Activated naive CD8-positive, alpha-beta T cell treated with anti-CD3 and anti-CD28 coated beads for 36 hours (primary cell): ENCODE measurements around the gene MTRF1. TPM values are rescaled to one million over a fixed set of nuclear protein-coding genes. Genes with fewer than 3 reads are reported as not detected.

ENCODE experiments used
- DNase-seq: peaks from one replicate; pipeline ENCODE4 v3.0.0; 2021
- H3K27ac Mint-ChIP-seq: one replicate; pipeline ENCODE4 v1.8.0; 2022; ENCODE audit warnings: mild to moderate bottlenecking, moderate library complexity, mixed read lengths
- H3K27me3 Mint-ChIP-seq: one replicate; pipeline ENCODE4 v1.8.0; 2022; ENCODE audit warnings: mild to moderate bottlenecking, mixed read lengths
- H3K36me3 Mint-ChIP-seq: one replicate; pipeline ENCODE4 v1.8.0; 2021; ENCODE audit warnings: mild to moderate bottlenecking, mixed read lengths
- H3K4me1 Mint-ChIP-seq: one replicate; pipeline ENCODE4 v1.8.0; 2021; ENCODE audit warnings: mixed read lengths
- H3K4me3 Mint-ChIP-seq: one replicate; pipeline ENCODE4 v1.8.0; 2022; ENCODE audit warnings: mild to moderate bottlenecking, moderate library complexity, mixed read lengths
- H3K9me3 Mint-ChIP-seq: one replicate; pipeline ENCODE4 v1.8.0; 2022; ENCODE audit warnings: mixed read lengths
- total RNA-seq, 2 experiments: library from RNA; stranded (reverse); gene quantifications; one replicate each; pipeline ENCODE4 v1.2.3, GENCODE V29; 2021

The MTRF1 gene
- total RNA-seq, 2 experiments from 2014 or later, result 18.8 to 19.7 TPM

- Mint-ChIP-seq H3K27me3 (no peaks in the 10 kb centered on the region), H3K36me3 (peaks cover 69% of the 10 kb centered on the region), H3K9me3 (no peaks in the 10 kb centered on the region), H3K4me3 (no peak overlapping the region), H3K4me1 (peaks cover 24% of the 10 kb centered on the region), H3K27ac (no peak overlapping the region)
- DNase-seq, result no peak
These were observed 8.5 kb downstream of the MTRF1 start for GRCh38 chr13:41254902-41255301.

GRCh38 chr13:41250993-41251392 lies 12.4 kb downstream of the MTRF1 start:
- H3K36me3 Mint-ChIP-seq, result peaks cover 51% of the 10 kb centered on the region
- no peak overlapping the region for H3K4me3 Mint-ChIP-seq
- H3K4me1 Mint-ChIP-seq, result peaks cover 8% of the 10 kb centered on the region
- no peaks in the 10 kb centered on the region for H3K9me3 Mint-ChIP-seq
- H3K27me3 Mint-ChIP-seq, result no peaks in the 10 kb centered on the region
- no peak for DNase-seq
- H3K27ac Mint-ChIP-seq, result no peak overlapping the region

DNA sequence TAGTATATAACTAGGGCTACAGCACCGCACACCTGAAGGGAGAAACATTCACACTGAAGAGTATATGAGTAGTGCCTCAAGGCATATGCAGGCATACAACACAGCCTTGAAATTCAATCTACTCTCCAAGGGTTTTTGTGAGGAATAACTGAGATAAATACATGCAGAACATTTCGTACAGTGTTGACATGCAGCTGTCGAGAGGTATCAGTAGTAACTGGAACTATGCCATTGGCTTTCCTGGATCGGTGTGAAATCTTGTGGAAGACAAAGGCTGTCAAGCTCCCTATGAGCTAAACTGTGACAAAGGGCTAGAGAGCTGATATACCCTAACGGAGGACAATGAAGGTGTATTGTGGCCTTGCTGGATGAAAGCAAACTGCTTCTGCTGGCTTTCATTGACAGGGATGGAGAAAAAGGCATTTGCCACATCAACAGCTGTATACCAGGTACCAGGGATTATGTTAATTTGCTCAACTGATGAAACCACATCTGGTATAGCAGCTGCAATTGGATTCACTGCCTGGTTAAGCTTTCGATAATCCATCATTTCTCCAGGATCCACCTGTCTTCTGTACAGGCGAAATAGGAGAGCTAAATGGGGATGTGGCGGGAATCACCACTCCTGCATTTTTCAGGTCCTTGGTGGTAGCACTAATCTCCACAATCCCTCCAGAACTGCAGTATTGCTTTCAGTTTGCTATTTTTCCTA lies 16.3 kb downstream of the MTRF1 start:
- peaks cover 38% of the 10 kb centered on the region for H3K36me3 Mint-ChIP-seq

GRCh38 chr13:41244556-41244955 lies 18.8 kb downstream of the MTRF1 start:
- Mint-ChIP-seq H3K4me3 (no peak overlapping the region), H3K36me3 (peaks cover 30% of the 10 kb centered on the region)

More for the DNA sequence above, 16.3 kb downstream of the MTRF1 start:
- no peak for DNase-seq
- H3K9me3 Mint-ChIP-seq, result no peaks in the 10 kb centered on the region
- no peaks in the 10 kb centered on the region for H3K27me3 Mint-ChIP-seq
- H3K4me3 Mint-ChIP-seq, result no peak overlapping the region
- H3K27ac Mint-ChIP-seq, result no peak overlapping the region
- peaks cover 6% of the 10 kb centered on the region for H3K4me1 Mint-ChIP-seq

DNA sequence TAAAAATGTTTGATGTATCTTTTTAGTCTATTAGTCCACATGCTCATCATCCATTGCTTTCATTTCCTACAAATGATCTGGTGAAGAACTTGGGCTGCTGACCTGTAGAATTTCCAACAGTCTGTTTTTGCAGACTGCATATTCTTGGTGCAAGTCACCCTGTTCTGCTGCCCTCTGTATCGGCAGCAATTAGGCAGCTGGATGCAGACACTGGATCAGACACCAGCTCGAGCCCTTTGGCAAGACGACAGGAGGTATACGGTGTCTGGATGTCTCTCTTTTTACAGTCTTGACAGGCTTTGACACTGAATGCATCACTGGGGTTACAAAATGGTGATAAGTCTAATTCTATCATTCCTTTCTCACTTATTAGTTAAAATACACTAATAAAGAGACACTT lies 21.8 kb downstream of the MTRF1 start:
- Mint-ChIP-seq H3K27me3 (no peaks in the 10 kb centered on the region), H3K4me1 (no peaks in the 10 kb centered on the region), H3K9me3 (no peaks in the 10 kb centered on the region), H3K27ac (no peak overlapping the region), H3K36me3 (peaks cover 26% of the 10 kb centered on the region), H3K4me3 (no peak overlapping the region)
- no peak for DNase-seq

More at GRCh38 chr13:41244556-41244955, 18.8 kb downstream of the MTRF1 start:
- DNase-seq, result no peak
- Mint-ChIP-seq H3K4me1 (no peaks in the 10 kb centered on the region), H3K27me3 (no peaks in the 10 kb centered on the region), H3K9me3 (no peaks in the 10 kb centered on the region), H3K27ac (no peak overlapping the region)

DNA sequence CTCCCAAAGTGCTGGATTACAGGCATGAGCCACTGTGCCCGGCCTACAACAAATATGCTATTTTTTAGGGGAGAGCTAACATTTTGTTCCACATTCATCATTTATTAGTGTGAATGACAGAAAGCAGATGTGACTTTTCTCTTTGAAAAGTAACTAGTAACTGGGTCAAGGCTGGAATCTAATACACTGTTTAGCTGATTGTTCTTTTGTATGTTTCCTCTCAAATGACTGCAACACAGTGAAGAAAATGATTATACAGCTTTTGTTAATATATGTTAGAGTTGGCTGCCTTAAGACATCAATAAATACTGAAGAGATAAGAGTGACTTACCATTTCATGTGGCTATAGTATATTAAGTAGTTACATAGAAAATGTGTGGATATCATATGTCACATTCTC lies 27.0 kb downstream of the MTRF1 start:
- Mint-ChIP-seq H3K4me1 (peaks cover 8% of the 10 kb centered on the region), H3K4me3 (no peak overlapping the region), H3K9me3 (no peaks in the 10 kb centered on the region), H3K27ac (no peak overlapping the region), H3K36me3 (peaks cover 35% of the 10 kb centered on the region), H3K27me3 (no peaks in the 10 kb centered on the region)
- no peak for DNase-seq

DNA sequence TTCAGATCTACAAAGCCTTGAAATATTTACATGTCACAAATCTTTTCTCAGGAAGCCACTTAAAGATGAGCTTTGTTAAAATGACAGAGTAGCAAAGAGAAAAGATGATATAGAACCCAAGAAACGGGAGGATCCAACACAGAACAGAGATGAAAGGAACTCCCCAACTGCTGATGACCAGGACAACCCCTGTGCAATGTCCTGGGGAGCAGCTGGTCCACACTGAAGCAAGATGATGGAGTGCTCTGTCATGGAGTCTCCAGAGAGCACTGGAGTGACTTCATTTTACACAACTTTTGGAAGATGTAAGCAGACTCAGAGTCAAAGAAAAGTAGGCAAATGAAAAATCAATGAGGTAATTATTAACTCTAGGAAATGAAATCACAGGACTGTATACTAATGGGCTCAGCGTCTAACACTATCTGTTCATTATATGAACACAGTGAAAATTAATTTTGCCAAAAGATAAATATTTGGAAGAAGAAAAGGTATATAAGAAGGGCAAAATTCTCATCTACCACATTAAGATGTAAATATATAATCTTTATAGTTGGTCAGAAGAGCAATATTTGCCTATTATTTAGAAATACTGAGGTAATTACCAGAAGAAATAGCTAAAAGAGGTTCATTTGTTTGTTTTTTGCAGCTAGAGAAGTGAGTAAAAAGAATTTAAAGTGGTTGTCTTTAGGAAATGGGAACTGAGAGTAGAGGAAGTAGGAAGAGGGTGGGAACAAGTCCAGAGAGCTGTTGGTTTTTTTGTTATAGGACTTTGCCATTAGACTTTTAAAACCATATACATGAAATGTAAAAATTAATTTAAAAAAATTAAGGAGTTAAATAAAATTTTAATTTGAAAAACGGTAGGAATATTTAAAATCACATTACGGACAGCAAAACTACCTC lies 30.5 kb downstream of the MTRF1 start:
- H3K9me3 Mint-ChIP-seq, result no peaks in the 10 kb centered on the region
- no peak for DNase-seq
- H3K4me1 Mint-ChIP-seq, result peaks cover 8% of the 10 kb centered on the region
- no peaks in the 10 kb centered on the region for H3K27me3 Mint-ChIP-seq
- H3K27ac Mint-ChIP-seq, result peak overlapping the region; percentile 53
- H3K36me3 Mint-ChIP-seq, result peaks cover 35% of the 10 kb centered on the region
- H3K4me3 Mint-ChIP-seq, result no peak overlapping the region

GRCh38 chr13:41231786-41232185 lies 31.6 kb downstream of the MTRF1 start:
- DNase-seq, result no peak
- Mint-ChIP-seq H3K27ac (no peak overlapping the region), H3K27me3 (no peaks in the 10 kb centered on the region), H3K4me1 (peaks cover 8% of the 10 kb centered on the region), H3K36me3 (peaks cover 35% of the 10 kb centered on the region), H3K9me3 (no peaks in the 10 kb centered on the region), H3K4me3 (no peak overlapping the region)

DNA sequence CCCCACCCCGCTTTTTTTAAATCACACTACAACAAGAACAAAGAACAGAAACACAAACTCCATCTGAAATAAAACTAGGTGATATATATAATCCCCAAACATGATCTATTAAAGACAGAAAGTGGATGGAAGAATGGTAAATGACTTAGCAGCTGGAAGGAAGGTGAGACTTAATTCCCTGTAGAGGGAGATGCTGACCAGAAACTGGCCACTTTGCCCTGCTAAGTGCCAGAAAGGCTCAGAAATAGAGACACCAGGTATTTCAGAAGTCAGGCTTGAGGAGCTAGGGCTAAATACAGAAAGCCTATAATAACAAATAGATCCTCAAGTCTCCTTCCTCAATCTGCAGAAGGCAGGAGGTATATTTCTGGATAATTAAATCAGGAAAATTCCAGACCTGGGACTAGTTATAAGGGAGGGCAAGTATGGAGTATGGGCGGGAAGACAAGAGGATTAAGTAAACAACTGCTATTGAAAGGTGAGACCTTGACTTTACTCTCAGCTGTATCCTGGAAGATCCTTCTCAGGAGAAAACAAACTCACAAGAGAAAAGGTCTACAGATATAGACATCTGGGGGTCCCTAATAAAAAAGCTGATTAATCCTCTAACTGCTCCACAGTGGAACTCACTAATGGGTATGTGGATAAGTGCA lies 32.2 kb downstream of the MTRF1 start:
- Mint-ChIP-seq H3K4me1 (peaks cover 8% of the 10 kb centered on the region), H3K36me3 (peaks cover 32% of the 10 kb centered on the region), H3K4me3 (no peak overlapping the region), H3K27me3 (no peaks in the 10 kb centered on the region), H3K9me3 (no peaks in the 10 kb centered on the region), H3K27ac (no peak overlapping the region)
- DNase-seq, result no peak

- Mint-ChIP-seq H3K4me1 (peaks cover 8% of the 10 kb centered on the region), H3K27ac (no peak overlapping the region), H3K36me3 (peaks cover 24% of the 10 kb centered on the region), H3K27me3 (no peaks in the 10 kb centered on the region), H3K4me3 (no peak overlapping the region), H3K9me3 (no peaks in the 10 kb centered on the region)
- no peak for DNase-seq
These were observed 34.0 kb downstream of the MTRF1 start for GRCh38 chr13:41229356-41229755.

GRCh38 chr13:41224113-41225110 lies 39.0 kb downstream of the MTRF1 start:
- Mint-ChIP-seq H3K4me3 (no peak overlapping the region), H3K9me3 (no peaks in the 10 kb centered on the region), H3K27ac (no peak overlapping the region), H3K36me3 (peaks cover 12% of the 10 kb centered on the region), H3K27me3 (no peaks in the 10 kb centered on the region), H3K4me1 (peaks cover under 1% of the 10 kb centered on the region)
- no peak for DNase-seq

DNA sequence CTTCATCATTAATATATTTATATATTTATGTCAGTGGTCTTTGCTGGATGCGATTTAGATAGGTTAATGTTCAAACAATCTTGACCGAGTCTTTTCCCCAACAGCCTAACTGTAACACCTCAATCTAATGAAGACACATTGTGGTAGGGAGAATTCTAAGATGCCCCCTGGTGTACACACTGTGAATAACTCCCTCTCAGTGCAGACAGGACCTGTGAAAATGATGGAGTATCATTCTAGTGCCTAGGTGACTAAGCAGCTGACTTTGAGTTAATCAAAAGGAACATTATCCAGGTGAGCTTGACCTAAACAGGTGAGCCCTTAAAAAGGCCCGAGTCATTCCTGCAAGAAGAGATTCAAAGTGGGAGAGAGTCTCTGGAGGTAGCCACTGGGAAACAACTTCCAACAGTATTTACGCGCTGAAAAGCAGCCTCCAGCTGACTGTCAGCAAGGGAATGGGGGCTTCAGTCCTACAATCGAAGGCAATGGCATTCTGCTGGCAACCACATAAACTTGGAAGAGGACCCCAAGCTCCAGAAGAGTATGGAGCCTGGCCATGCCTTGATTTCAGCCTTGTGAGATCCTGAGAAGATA lies 41.0 kb downstream of the MTRF1 start:
- DNase-seq, result peak; percentile 30
- H3K9me3 Mint-ChIP-seq, result no peaks in the 10 kb centered on the region
- H3K27ac Mint-ChIP-seq, result no peak overlapping the region
- H3K4me1 Mint-ChIP-seq, result peaks cover 4% of the 10 kb centered on the region
- peaks cover 9% of the 10 kb centered on the region for H3K36me3 Mint-ChIP-seq
- no peaks in the 10 kb centered on the region for H3K27me3 Mint-ChIP-seq
- no peak overlapping the region for H3K4me3 Mint-ChIP-seq

GRCh38 chr13:41220401-41220800 lies 43.0 kb downstream of the MTRF1 start:
- Mint-ChIP-seq H3K27me3 (no peaks in the 10 kb centered on the region), H3K4me3 (no peak overlapping the region), H3K9me3 (no peaks in the 10 kb centered on the region), H3K27ac (no peak overlapping the region), H3K4me1 (peaks cover 4% of the 10 kb centered on the region), H3K36me3 (peaks cover 12% of the 10 kb centered on the region)
- no peak for DNase-seq

GRCh38 chr13:41216160-41216559 lies 47.2 kb downstream of the MTRF1 start:
- H3K4me3 Mint-ChIP-seq, result no peak overlapping the region
- DNase-seq, result no peak
- peaks cover 4% of the 10 kb centered on the region for H3K4me1 Mint-ChIP-seq
- H3K9me3 Mint-ChIP-seq, result peaks cover 3% of the 10 kb centered on the region
- H3K27me3 Mint-ChIP-seq, result no peaks in the 10 kb centered on the region
- peaks cover 18% of the 10 kb centered on the region for H3K36me3 Mint-ChIP-seq
- no peak overlapping the region for H3K27ac Mint-ChIP-seq
